GM20000 (cell line): Measurements from ENCODE around the gene TTI1.

Experiments used
- DNase-seq: peaks from one replicate; pipeline ENCODE4 v3.0.0; 2012; ENCODE audit warnings: low spot score
- CTCF ChIP-seq: IDR thresholded peaks from 2 replicates; pipeline ENCODE4 v1.5.1; 2012; ENCODE audit warnings: mild to moderate bottlenecking, control low read depth; ENCODE audit errors: extremely low read depth, missing control alignments

The TTI1 gene

DNA sequence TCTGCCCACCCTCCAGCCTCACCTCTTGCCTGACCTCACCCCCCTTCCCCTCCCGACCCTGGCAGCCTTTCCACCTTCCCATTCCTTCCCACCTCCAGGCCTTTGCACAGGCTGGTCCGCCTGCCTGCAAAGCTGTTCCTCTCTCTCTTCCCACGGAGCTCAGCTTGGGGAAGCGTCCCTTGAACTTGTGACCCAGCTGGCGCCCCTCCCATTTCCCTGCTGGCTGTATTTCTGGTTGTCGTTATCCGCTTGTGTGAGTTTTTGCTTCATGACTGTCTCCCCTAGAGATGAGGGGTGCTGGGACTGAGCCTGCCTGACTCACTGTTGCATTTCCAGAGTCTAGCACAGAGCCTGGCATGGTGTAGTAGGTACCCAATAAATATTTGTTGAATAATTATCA lies 97.8 kb downstream of the TTI1 start:
- TF ChIP-seq CTCF: no peak

GRCh38 chr20:37934634-37935375 lies 98.5 kb downstream of the TTI1 start:
- TF ChIP-seq CTCF: no peak
- DNase-seq: no peak

More for the DNA sequence above, 97.8 kb downstream of the TTI1 start:
- DNase-seq: no peak

- TF ChIP-seq CTCF: no peak
- DNase-seq: no peak
Observed at GRCh38 chr20:37933786-37934633, 99.2 kb downstream of the TTI1 start.
